B cell (primary cell): ENCODE results near the gene MAP3K5.

Experiments
- CTCF ChIP-seq: fragments of 200-600 bp; IDR thresholded peaks from one replicate; pipeline ENCODE4 v1.8.0; 2022; ENCODE audit warnings: antibody characterized with exemption, mild to moderate bottlenecking
- EZH2 ChIP-seq: IDR thresholded peaks from 2 replicates; pipeline ENCODE4 v1.6.1; 2012; ENCODE audit warnings: borderline replicate concordance, low read depth, mild to moderate bottlenecking, moderate library complexity, low read length; ENCODE audit not compliant: insufficient read depth, poor library complexity, severe bottlenecking

DNA sequence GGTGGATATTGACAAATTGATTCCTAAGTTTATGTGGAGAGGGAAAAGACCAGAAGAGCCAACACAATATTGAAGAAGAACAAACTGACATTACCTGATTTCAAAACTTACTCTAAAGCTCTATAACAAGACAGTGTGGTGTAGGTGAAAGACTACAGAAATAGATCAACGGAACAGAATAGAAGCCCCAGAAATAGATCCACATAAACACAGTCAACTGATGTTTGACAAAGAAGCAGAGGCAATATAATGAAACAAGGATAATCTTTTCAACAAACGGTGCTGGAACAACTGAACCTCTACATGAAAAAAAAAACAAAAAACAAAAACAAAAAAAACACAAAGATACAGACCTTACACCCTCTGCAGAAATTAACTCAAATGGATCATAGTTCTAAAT lies 50.2 kb downstream of the MAP3K5 start:
- TF ChIP-seq EZH2: no peak
- TF ChIP-seq CTCF: no peak
